ENCODE results near the gene PATJ.

DNA sequence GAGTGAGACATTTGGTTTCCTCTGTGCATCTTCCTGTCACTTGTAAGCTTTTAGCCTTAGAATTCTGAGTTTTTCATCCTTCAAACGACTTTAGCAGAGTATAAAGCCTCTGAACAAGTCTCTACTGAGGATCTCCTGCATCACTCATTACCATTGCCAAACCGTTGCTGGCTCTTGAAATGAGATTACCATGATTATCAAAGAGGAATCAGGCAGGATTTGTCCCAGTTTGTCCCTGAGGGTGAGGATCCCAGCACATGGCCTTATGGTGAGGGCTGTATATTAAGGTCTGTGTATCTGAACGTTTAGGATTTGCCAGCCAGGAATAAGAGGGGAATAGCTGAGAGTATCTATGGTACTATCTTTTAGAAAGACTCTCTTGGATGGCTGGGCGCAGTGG is 282.9 kb downstream of the PATJ start:
- no peak for TF ChIP-seq ZFP3 (CRISPR knock-in tag; IDR thresholded peaks at IDR 0.05)
- no peak for TF ChIP-seq ESRRG (CRISPR knock-in tag; IDR thresholded peaks at IDR 0.05)
- no peak for TF ChIP-seq ISL1 (CRISPR knock-in tag; IDR thresholded peaks at IDR 0.05)
- TF ChIP-seq TCF4 (CRISPR knock-in tag; IDR thresholded peaks at IDR 0.05; ENCODE audit: borderline replicate concordance) = no peak
- no peak for TF ChIP-seq CSDC2 (CRISPR knock-in tag; IDR thresholded peaks at IDR 0.05)
